ENCODE data around the gene CCL5.

CCL5 gene

GRCh38 chr17:35847006-35847405 is 33.2 kb downstream of the CCL5 start:
- no peak for TF ChIP-seq CTCF (conservative IDR thresholded peaks at IDR 0.05)
- no peak overlapping the region; the same call in 1 of the 2 replicates for H3K27ac ChIP-seq

- TF ChIP-seq CTCF (conservative IDR thresholded peaks at IDR 0.05): no peak
- H3K27ac ChIP-seq: no peak overlapping the region
These were observed 33.9 kb downstream of the CCL5 start for GRCh38 chr17:35846055-35846809.

- TF ChIP-seq CTCF (conservative IDR thresholded peaks at IDR 0.05): no peak
- no peak overlapping the region for H3K27ac ChIP-seq
These were observed 35.6 kb downstream of the CCL5 start for GRCh38 chr17:35844547-35844946.

- H3K27ac ChIP-seq: no peak overlapping the region
These were observed 36.5 kb downstream of the CCL5 start for GRCh38 chr17:35843698-35844097.

GRCh38 chr17:35842239-35842638 is 37.9 kb downstream of the CCL5 start:
- no peak overlapping the region for H3K27ac ChIP-seq
- no peak for TF ChIP-seq CTCF (conservative IDR thresholded peaks at IDR 0.05)

More at GRCh38 chr17:35843698-35844097, 36.5 kb downstream of the CCL5 start:
- TF ChIP-seq CTCF (conservative IDR thresholded peaks at IDR 0.05): no peak

- TF ChIP-seq CTCF (conservative IDR thresholded peaks at IDR 0.05): no peak
- no peak overlapping the region for H3K27ac ChIP-seq
These were observed 38.7 kb downstream of the CCL5 start for GRCh38 chr17:35841505-35841904.

- TF ChIP-seq CTCF (conservative IDR thresholded peaks at IDR 0.05): no peak
- H3K27ac ChIP-seq: no peak overlapping the region
These were observed 39.1 kb downstream of the CCL5 start for GRCh38 chr17:35841101-35841500.
